HG02970 (cell line): ENCODE results near the gene BABAM2.
"Not testable (repeated sequence)": the region's sequence is repeated elsewhere in the genome, so short reads cannot be mapped to it uniquely, and the experiment has no call there.

Experiments used
- ATAC-seq: cut with Tn5 transposase; IDR thresholded peaks from one replicate; pipeline ENCODE4 v1.9.1; 2021; ENCODE audit warnings: mild to moderate bottlenecking, moderate library complexity, moderate number of reproducible peaks; ENCODE audit not compliant: unreplicated experiment, low FRiP score

The BABAM2 gene

GRCh38 chr2:28098501-28099225 is 208.1 kb downstream of the BABAM2 start:
- no peak for ATAC-seq

GRCh38 chr2:28101123-28101522 is 210.6 kb downstream of the BABAM2 start:
- ATAC-seq = no peak

- ATAC-seq = no peak
These were observed 211.4 kb downstream of the BABAM2 start for GRCh38 chr2:28101892-28102291.

- no peak for ATAC-seq
These were observed 211.9 kb downstream of the BABAM2 start for GRCh38 chr2:28102455-28102874.

GRCh38 chr2:28103611-28104010 is 213.1 kb downstream of the BABAM2 start:
- ATAC-seq = no peak

GRCh38 chr2:28108143-28108542 is 217.6 kb downstream of the BABAM2 start:
- ATAC-seq = no peak

- ATAC-seq = not testable (repeated sequence)
These were observed 223.2 kb downstream of the BABAM2 start for GRCh38 chr2:28113771-28114170.

GRCh38 chr2:28117104-28117596 is 226.6 kb downstream of the BABAM2 start:
- ATAC-seq = no peak

- no peak for ATAC-seq
These were observed 229.1 kb downstream of the BABAM2 start for GRCh38 chr2:28119631-28120030.

- ATAC-seq = no peak
These were observed 237.9 kb downstream of the BABAM2 start for GRCh38 chr2:28128281-28128950.

- ATAC-seq = no peak
These were observed 239.6 kb downstream of the BABAM2 start for GRCh38 chr2:28129955-28130695.

GRCh38 chr2:28133778-28134177 is 243.2 kb downstream of the BABAM2 start:
- ATAC-seq = no peak

GRCh38 chr2:28134262-28134812 is 243.8 kb downstream of the BABAM2 start:
- ATAC-seq = no peak

GRCh38 chr2:28134857-28135256 is 244.3 kb downstream of the BABAM2 start:
- ATAC-seq = no peak

GRCh38 chr2:28135324-28135723 is 244.8 kb downstream of the BABAM2 start:
- no peak for ATAC-seq

GRCh38 chr2:28135799-28136198 is 245.3 kb downstream of the BABAM2 start:
- no peak for ATAC-seq

GRCh38 chr2:28136556-28136955 is 246.0 kb downstream of the BABAM2 start:
- no peak for ATAC-seq

GRCh38 chr2:28137221-28137620 is 246.7 kb downstream of the BABAM2 start:
- ATAC-seq = no peak

- ATAC-seq = no peak
These were observed 251.9 kb downstream of the BABAM2 start for GRCh38 chr2:28142386-28142785.

- ATAC-seq = no peak
These were observed 257.5 kb downstream of the BABAM2 start for GRCh38 chr2:28148000-28148399.

- no peak for ATAC-seq
These were observed 258.0 kb downstream of the BABAM2 start for GRCh38 chr2:28148566-28148965.
